Left renal cortex interstitium (tissue), 4 donors: ENCODE measurements around the gene RIMKLB. TPM values are rescaled to one million over a fixed set of nuclear protein-coding genes. Genes with fewer than 3 reads are reported as not detected.
"Not testable (repeated sequence)": the region's sequence is repeated elsewhere in the genome, so short reads cannot be mapped to it uniquely, and the experiment has no call there.

Source experiments
- DNase-seq, 4 donors: peaks; one replicate each; pipeline ENCODE4 v3.0.0-alpha.2; 2013; ENCODE audit warnings: low read depth in 4 of 4, low spot score in 2 of 4, missing footprints in 1 of 4
- polyA plus RNA-seq, 4 donors: library from polyadenylated mRNA; unstranded; fragments of 120-200 nt; gene quantifications; one replicate each; pipeline ENCODE4 v1.2.1, GENCODE V29; 2013; ENCODE audit not compliant: insufficient read length in 4 of 4

The RIMKLB gene
- polyA plus RNA-seq, 4 donors = 82.9 to 145 (median 98.4) TPM

GRCh38 chr12:8689681-8690080 is 8.1 kb upstream of the RIMKLB start:
- no peak for DNase-seq

GRCh38 chr12:8692573-8692972 is 5.2 kb upstream of the RIMKLB start:
- DNase-seq = peak in 2 of 4 donors; percentile 78 to 83

- DNase-seq = no peak
These were observed 2.7 kb upstream of the RIMKLB start for GRCh38 chr12:8695116-8695515.

GRCh38 chr12:8696442-8697090 is 1.2 kb upstream of the RIMKLB start:
- no peak for DNase-seq

- DNase-seq = peak in 1 of 4 donors; percentile 44
These were observed 693 bp upstream of the RIMKLB start for GRCh38 chr12:8697120-8697475.

- DNase-seq = peak in 1 of 4 donors; percentile 31
These were observed 501 bp downstream of the RIMKLB start for GRCh38 chr12:8698132-8698851.

- no peak for DNase-seq
These were observed 1.1 kb downstream of the RIMKLB start for GRCh38 chr12:8698879-8699278.

GRCh38 chr12:8699714-8700113 is 1.9 kb downstream of the RIMKLB start:
- no peak for DNase-seq

GRCh38 chr12:8701046-8701660 is 3.4 kb downstream of the RIMKLB start:
- DNase-seq = no peak

- DNase-seq = no peak
These were observed 4.4 kb downstream of the RIMKLB start for GRCh38 chr12:8702159-8702558.

GRCh38 chr12:8709124-8709830 is 11.5 kb downstream of the RIMKLB start:
- no peak for DNase-seq

GRCh38 chr12:8712572-8712971 is 14.8 kb downstream of the RIMKLB start:
- no peak for DNase-seq

GRCh38 chr12:8722286-8722800 is 24.6 kb downstream of the RIMKLB start:
- no peak for DNase-seq

GRCh38 chr12:8734873-8735381 is 37.1 kb downstream of the RIMKLB start:
- no peak for DNase-seq

- DNase-seq = no peak
These were observed 44.7 kb downstream of the RIMKLB start for GRCh38 chr12:8742501-8742900.

GRCh38 chr12:8743121-8743520 is 45.3 kb downstream of the RIMKLB start:
- DNase-seq = not testable (repeated sequence)

- DNase-seq = not testable (repeated sequence)
These were observed 47.8 kb downstream of the RIMKLB start for GRCh38 chr12:8745631-8746030.

- DNase-seq = no peak
These were observed 48.3 kb downstream of the RIMKLB start for GRCh38 chr12:8746046-8746445.

GRCh38 chr12:8760076-8760475 is 62.3 kb downstream of the RIMKLB start:
- not testable (repeated sequence) for DNase-seq

- not testable (repeated sequence) for DNase-seq
These were observed 64.9 kb downstream of the RIMKLB start for GRCh38 chr12:8762701-8763100.

GRCh38 chr12:8766121-8766520 is 68.3 kb downstream of the RIMKLB start:
- not testable (repeated sequence) for DNase-seq
